Measurements from ENCODE around the gene SH3BGRL2. TPM values are rescaled to one million over a fixed set of nuclear protein-coding genes. Genes with fewer than 3 reads are reported as not detected.

The SH3BGRL2 gene
- total RNA-seq, 1 experiment from 2014 or later = 27.4 TPM

GRCh38 chr6:79734374-79734773, 103.2 kb downstream of the SH3BGRL2 start:
- intact Hi-C loops (cut with micrococcal nuclease; ENCODE audit: unreplicated experiment) = no loop called here
- no TSS peak for BruUV-seq (replicated peaks)
- DNase-seq = no peak
- no peaks in the 10 kb centered on the region for H3K9me3 ChIP-seq (ENCODE audit: insufficient read depth, low read depth)
- no peak overlapping the region for H3K4me3 ChIP-seq
- H3K4me1 ChIP-seq (replicated peaks; ENCODE audit: insufficient read depth) = no peaks in the 10 kb centered on the region
- CTCF ChIA-PET = no interaction called here
- no peak overlapping the region for H3K4me2 ChIP-seq
- no peaks in the 10 kb centered on the region; the same call in 1 of the 2 replicates for H3K9me2 ChIP-seq (ENCODE audit: insufficient read depth)
- no peaks in the 10 kb centered on the region for H3K36me3 ChIP-seq (ENCODE audit: low read depth)
- H3K27me3 ChIP-seq (ENCODE audit: insufficient read depth, low read depth) = no peaks in the 10 kb centered on the region
- H3K27ac ChIP-seq = no peak overlapping the region
- TF ChIP-seq CTCF (conservative IDR thresholded peaks at IDR 0.05) = no peak
- no peak for TF ChIP-seq EZH2 (IDR thresholded peaks at IDR 0.05; ENCODE audit: low read depth)
- POLR2A ChIA-PET (ENCODE audit: unreplicated experiment) = no interaction called here
- no peaks in the 10 kb centered on the region for H3K79me2 ChIP-seq (ENCODE audit: low read depth)
- no peaks in the 10 kb centered on the region for H3F3A ChIP-seq (ENCODE audit: insufficient read depth, low read depth)
- no peak overlapping the region for H2AFZ ChIP-seq
- no peaks in the 10 kb centered on the region for H4K20me1 ChIP-seq (ENCODE audit: insufficient read depth)

- intact Hi-C loops (cut with micrococcal nuclease; ENCODE audit: unreplicated experiment) = no loop called here
- Histone ChIP-seq H3K4me1 (replicated peaks; ENCODE audit: insufficient read depth) (no peaks in the 10 kb centered on the region), H3F3A (ENCODE audit: insufficient read depth, low read depth) (no peaks in the 10 kb centered on the region), H3K9me3 (ENCODE audit: insufficient read depth, low read depth) (no peaks in the 10 kb centered on the region), H3K4me2 (no peak overlapping the region), H3K27ac (no peak overlapping the region), H3K27me3 (ENCODE audit: insufficient read depth, low read depth) (no peaks in the 10 kb centered on the region), H3K79me2 (ENCODE audit: low read depth) (no peaks in the 10 kb centered on the region), H4K20me1 (ENCODE audit: insufficient read depth) (no peaks in the 10 kb centered on the region), H3K9me2 (ENCODE audit: insufficient read depth) (no peaks in the 10 kb centered on the region; the same call in 1 of the 2 replicates), H3K36me3 (ENCODE audit: low read depth) (no peaks in the 10 kb centered on the region), H2AFZ (no peak overlapping the region), H3K4me3 (no peak overlapping the region)
- no TSS peak for BruUV-seq (replicated peaks)
- CTCF ChIA-PET = no interaction called here
- TF ChIP-seq CTCF (conservative IDR thresholded peaks at IDR 0.05) (no peak), EZH2 (IDR thresholded peaks at IDR 0.05; ENCODE audit: low read depth) (no peak)
- POLR2A ChIA-PET (ENCODE audit: unreplicated experiment) = no interaction called here
- no peak for DNase-seq
Observed at GRCh38 chr6:79735183-79735582, 104.1 kb downstream of the SH3BGRL2 start.

GRCh38 chr6:79737172-79737571, 106.0 kb downstream of the SH3BGRL2 start:
- Histone ChIP-seq H3K9me3 (ENCODE audit: insufficient read depth, low read depth) (no peaks in the 10 kb centered on the region), H3K79me2 (ENCODE audit: low read depth) (no peaks in the 10 kb centered on the region), H3K36me3 (ENCODE audit: low read depth) (no peaks in the 10 kb centered on the region), H3K4me1 (replicated peaks; ENCODE audit: insufficient read depth) (no peaks in the 10 kb centered on the region), H2AFZ (no peak overlapping the region), H4K20me1 (ENCODE audit: insufficient read depth) (no peaks in the 10 kb centered on the region), H3F3A (ENCODE audit: insufficient read depth, low read depth) (no peaks in the 10 kb centered on the region), H3K27ac (no peak overlapping the region), H3K4me2 (no peak overlapping the region), H3K27me3 (ENCODE audit: insufficient read depth, low read depth) (no peaks in the 10 kb centered on the region), H3K9me2 (ENCODE audit: insufficient read depth) (no peaks in the 10 kb centered on the region), H3K4me3 (no peak overlapping the region)
- POLR2A ChIA-PET (ENCODE audit: unreplicated experiment) = no interaction called here
- intact Hi-C loops (cut with micrococcal nuclease; ENCODE audit: unreplicated experiment) = no loop called here
- TF ChIP-seq EZH2 (IDR thresholded peaks at IDR 0.05; ENCODE audit: low read depth) (no peak), CTCF (conservative IDR thresholded peaks at IDR 0.05) (no peak)
- CTCF ChIA-PET = no interaction called here
- BruUV-seq (replicated peaks) = no TSS peak
- no peak for DNase-seq
